Measurements from ENCODE around the gene MAP3K2.

GRCh38 chr2:127293386-127293747, 94.4 kb downstream of the MAP3K2 start:
- TF ChIP-seq CTCF (IDR thresholded peaks at IDR 0.05; ENCODE audit: insufficient read depth, low read depth, low read length) (no peak), EZH2 (IDR thresholded peaks at IDR 0.05; ENCODE audit: insufficient read depth, low read length) (no peak)
